Kidney (tissue), 14 donors: ENCODE measurements around the gene LRRC73. TPM values are rescaled to one million over a fixed set of nuclear protein-coding genes. Genes with fewer than 3 reads are reported as not detected.
"Not testable (repeated sequence)": the region's sequence is repeated elsewhere in the genome, so short reads cannot be mapped to it uniquely, and the experiment has no call there.

ENCODE experiments used
- DNase-seq, 5 donors: peaks; one replicate each; pipeline ENCODE4 v3.0.0-alpha.2; 2013 to 2020
- FAIRE-seq: peaks from 2 replicates; lab custom pipeline; 2012; peaks lifted over from hg19 to GRCh38; lab: Jason Lieb, UNC
- H3K27ac ChIP-seq, 2 donors: one replicate each; pipeline ENCODE4 v1.7.0; 2013; ENCODE audit warnings: low read depth in 2 of 2, low read length in 2 of 2, inconsistent platforms in 1 of 2
- H3K27me3 ChIP-seq: one replicate; pipeline ENCODE4 v1.7.1; 2013; ENCODE audit warnings: low read length, inconsistent platforms; ENCODE audit not compliant: control insufficient read depth, insufficient read depth
- H3K36me3 ChIP-seq, 3 donors: one replicate each; pipeline versions ENCODE4 v1.7.0 to v1.7.1; 2013; ENCODE audit warnings: low read length in 3 of 3, control low read depth in 1 of 3, inconsistent platforms in 1 of 3; ENCODE audit not compliant: insufficient read depth in 3 of 3, control insufficient read depth in 2 of 3
- H3K4me1 ChIP-seq, 3 donors: one replicate each; pipeline versions ENCODE4 v1.7.0 to v1.7.1; 2013; ENCODE audit warnings: low read length in 3 of 3, inconsistent platforms in 1 of 3, low read depth in 1 of 3; ENCODE audit not compliant: control insufficient read depth in 2 of 3, insufficient read depth in 2 of 3
- H3K4me3 ChIP-seq, 3 donors: one replicate each; pipeline versions ENCODE4 v1.7.0 to v1.8.1; 2013; ENCODE audit warnings: low read length in 3 of 3, control low read depth in 1 of 3, inconsistent platforms in 1 of 3
- H3K9ac ChIP-seq, 3 donors: one replicate each; pipeline versions ENCODE4 v1.7.0 to v1.7.1; 2013; ENCODE audit warnings: low read length in 3 of 3, control low read depth in 1 of 3, inconsistent platforms in 1 of 3
- H3K9me3 ChIP-seq, 3 donors: one replicate each; pipeline versions ENCODE4 v1.7.0 to v1.7.1; 2013; ENCODE audit warnings: low read length in 3 of 3, control low read depth in 1 of 3, inconsistent platforms in 1 of 3; ENCODE audit not compliant: control insufficient read depth in 2 of 3, insufficient read depth in 1 of 3
- intact Hi-C: fragments of 100-400 bp; cut with DNase I; formaldehyde crosslinking; loops from one replicate; pipeline ENCODE4 v1.11.1; 2022
- polyA plus RNA-seq: library from polyadenylated mRNA; stranded (reverse); fragments of 350-450 nt; fragmentation: Illumina TruSeq; extraction: RNeasy Lipid Tissue Mini Kit (QIAGEN cat#74804); gene quantifications from one replicate; pipeline ENCODE4 v1.2.3, GENCODE V29; 2014; ENCODE audit warnings: low read depth, low replicate concordance; ENCODE audit not compliant: insufficient read depth
- total RNA-seq: library from RNA; stranded (reverse); fragmentation: NEBNext Ultra II Directional; extraction: Animal tissue kit (Norgen Biotek cat#: 25700); gene quantifications from one replicate; pipeline ENCODE4 v1.2.1, GENCODE V29; 2021
- TF ChIP-seq, protein P1 (sequence below): IDR thresholded peaks from 3 replicates; pipeline ENCODE4 v1.5.1; 2012; ENCODE audit warnings: mild to moderate bottlenecking, moderate library complexity, borderline replicate concordance; ENCODE audit not compliant: insufficient read depth; ENCODE audit errors: extremely low read depth
- donor health status: control.
- donor health status: control.
- donor health status: control.
- donor health status: control.
- donor health status: control.
- donor health status: DM: yes; HTN: yes; CAD: no.
- donor health status: Normal renal cell carcinoma (clear cell type).

Gene LRRC73
- total and polyA plus RNA-seq, 2 donors from 2014 or later, result 1.5 to 4.6 TPM

DNA sequence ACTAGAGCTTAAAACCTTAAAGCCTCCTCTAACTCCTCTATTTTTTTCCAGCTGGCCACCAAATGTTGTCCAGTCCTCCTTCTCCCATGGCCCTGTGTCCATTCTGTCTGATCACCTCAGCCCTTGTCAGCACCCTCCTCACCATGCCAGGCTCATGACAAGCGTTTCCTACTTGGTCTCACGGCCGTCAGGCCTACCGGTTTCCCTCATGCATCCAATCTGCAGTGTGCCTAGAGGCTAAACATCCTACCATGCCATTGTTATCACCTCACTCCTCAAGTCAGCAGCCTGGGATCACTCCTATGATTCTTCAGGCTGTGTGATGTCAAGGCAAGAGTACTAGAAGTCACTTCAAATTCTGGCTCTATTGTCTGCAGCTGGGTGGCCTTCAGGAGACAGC lies 42.4 kb downstream of the LRRC73 start:
- DNase-seq (no peak), FAIRE-seq (no peak)
- H3K27ac ChIP-seq, result no peak overlapping the region
- H3K36me3 ChIP-seq, result no peaks in the 10 kb centered on the region
- no peak overlapping the region for H3K9ac ChIP-seq
- H3K9me3 ChIP-seq, result no peaks in the 10 kb centered on the region
- no peaks in the 10 kb centered on the region for H3K4me1 ChIP-seq
- intact Hi-C loops, result no loop called here
- no peaks in the 10 kb centered on the region for H3K27me3 ChIP-seq
- H3K4me3 ChIP-seq, result no peak overlapping the region
- TF ChIP-seq, protein P1, sequence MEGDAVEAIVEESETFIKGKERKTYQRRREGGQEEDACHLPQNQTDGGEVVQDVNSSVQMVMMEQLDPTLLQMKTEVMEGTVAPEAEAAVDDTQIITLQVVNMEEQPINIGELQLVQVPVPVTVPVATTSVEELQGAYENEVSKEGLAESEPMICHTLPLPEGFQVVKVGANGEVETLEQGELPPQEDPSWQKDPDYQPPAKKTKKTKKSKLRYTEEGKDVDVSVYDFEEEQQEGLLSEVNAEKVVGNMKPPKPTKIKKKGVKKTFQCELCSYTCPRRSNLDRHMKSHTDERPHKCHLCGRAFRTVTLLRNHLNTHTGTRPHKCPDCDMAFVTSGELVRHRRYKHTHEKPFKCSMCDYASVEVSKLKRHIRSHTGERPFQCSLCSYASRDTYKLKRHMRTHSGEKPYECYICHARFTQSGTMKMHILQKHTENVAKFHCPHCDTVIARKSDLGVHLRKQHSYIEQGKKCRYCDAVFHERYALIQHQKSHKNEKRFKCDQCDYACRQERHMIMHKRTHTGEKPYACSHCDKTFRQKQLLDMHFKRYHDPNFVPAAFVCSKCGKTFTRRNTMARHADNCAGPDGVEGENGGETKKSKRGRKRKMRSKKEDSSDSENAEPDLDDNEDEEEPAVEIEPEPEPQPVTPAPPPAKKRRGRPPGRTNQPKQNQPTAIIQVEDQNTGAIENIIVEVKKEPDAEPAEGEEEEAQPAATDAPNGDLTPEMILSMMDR, result no peak

DNA sequence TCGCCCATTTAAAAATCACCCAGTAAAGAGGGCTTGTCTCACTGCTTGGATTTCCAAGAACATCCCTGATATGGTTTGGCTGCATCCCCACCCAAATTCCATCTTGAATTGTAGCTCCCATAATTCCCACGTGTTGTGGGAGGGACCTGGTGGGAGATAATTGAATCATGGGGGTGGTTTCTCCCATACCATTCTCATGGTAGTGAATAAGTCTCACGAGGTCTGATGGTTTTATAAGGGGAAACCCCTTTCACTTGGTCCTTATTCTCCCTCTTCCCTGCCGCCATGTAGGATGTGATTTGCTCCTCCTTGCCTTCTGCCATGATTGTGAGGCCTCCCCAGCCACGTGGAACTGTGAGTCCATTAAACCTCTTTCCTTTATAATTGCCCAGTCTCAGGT lies 42.9 kb downstream of the LRRC73 start:
- intact Hi-C loops, H3K36me3 ChIP-seq, H3K27me3 ChIP-seq, H3K9me3 ChIP-seq, H3K4me1 ChIP-seq, DNase-seq, H3K9ac ChIP-seq, H3K4me3 ChIP-seq, H3K27ac ChIP-seq, FAIRE-seq: not testable (repeated sequence)

DNA sequence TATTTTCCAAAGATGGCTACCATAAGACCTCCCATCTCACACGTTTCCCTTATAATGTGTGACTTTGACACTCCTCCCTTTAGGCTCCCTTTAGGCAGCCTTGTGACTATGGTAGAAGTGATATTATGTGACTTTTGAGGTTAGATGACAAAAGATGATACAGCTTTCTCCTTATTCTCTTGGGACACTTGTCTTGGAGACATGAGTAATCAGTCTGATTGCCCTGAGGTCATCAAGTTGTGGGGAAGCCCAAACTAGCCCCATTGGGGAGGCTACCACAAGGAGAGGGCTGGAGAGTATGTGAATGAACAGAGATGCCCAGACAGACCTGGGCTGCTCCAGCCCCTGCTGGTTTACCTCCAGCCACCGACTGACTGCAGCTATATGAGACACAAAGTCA lies 44.2 kb downstream of the LRRC73 start:
- TF ChIP-seq, protein P1, result no peak
- DNase-seq (no peak), FAIRE-seq (no peak)
- H3K27me3 ChIP-seq, result no peaks in the 10 kb centered on the region
- H3K4me3 ChIP-seq, result no peak overlapping the region
- no peaks in the 10 kb centered on the region for H3K36me3 ChIP-seq
- H3K9me3 ChIP-seq, result no peaks in the 10 kb centered on the region
- H3K4me1 ChIP-seq, result no peaks in the 10 kb centered on the region
- H3K9ac ChIP-seq, result no peak overlapping the region
- no peak overlapping the region for H3K27ac ChIP-seq
- intact Hi-C loops, result no loop called here

DNA sequence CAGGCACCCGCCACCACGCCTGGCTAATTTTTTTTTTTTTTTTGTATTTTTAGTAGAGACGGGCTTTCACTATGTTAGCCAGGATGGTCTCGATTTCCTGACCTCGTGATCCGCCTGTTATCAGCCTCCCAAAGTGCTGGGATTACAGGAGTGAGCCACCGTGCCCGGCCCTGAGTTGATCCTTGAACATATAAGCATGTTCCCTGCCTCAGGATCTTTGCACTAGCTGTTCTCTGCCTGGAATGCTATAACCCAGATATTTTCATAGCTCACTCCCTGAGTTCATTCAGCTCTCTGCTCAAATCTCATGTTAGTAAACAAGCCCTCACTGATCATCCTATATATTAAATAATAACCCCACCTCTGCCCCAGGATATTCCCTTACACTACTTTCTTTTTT lies 45.8 kb downstream of the LRRC73 start:
- Histone ChIP-seq H3K36me3 (no peaks in the 10 kb centered on the region), H3K4me1 (no peaks in the 10 kb centered on the region), H3K27ac (no peak overlapping the region), H3K4me3 (no peak overlapping the region), H3K9me3 (no peaks in the 10 kb centered on the region), H3K9ac (no peak overlapping the region), H3K27me3 (no peaks in the 10 kb centered on the region)
- DNase-seq (no peak), FAIRE-seq (no peak)
- intact Hi-C loops, result no loop called here
- TF ChIP-seq, protein P1, result no peak
